Measurements from ENCODE around the gene PNKP.

- TF ChIP-seq ZNF830 (tag by site-specific recombination; IDR thresholded peaks at IDR 0.05; ENCODE audit: low read depth): no peak
- no peak for TF ChIP-seq PATZ1 (tag by site-specific recombination; IDR thresholded peaks at IDR 0.05)
- TF ChIP-seq, protein P1, sequence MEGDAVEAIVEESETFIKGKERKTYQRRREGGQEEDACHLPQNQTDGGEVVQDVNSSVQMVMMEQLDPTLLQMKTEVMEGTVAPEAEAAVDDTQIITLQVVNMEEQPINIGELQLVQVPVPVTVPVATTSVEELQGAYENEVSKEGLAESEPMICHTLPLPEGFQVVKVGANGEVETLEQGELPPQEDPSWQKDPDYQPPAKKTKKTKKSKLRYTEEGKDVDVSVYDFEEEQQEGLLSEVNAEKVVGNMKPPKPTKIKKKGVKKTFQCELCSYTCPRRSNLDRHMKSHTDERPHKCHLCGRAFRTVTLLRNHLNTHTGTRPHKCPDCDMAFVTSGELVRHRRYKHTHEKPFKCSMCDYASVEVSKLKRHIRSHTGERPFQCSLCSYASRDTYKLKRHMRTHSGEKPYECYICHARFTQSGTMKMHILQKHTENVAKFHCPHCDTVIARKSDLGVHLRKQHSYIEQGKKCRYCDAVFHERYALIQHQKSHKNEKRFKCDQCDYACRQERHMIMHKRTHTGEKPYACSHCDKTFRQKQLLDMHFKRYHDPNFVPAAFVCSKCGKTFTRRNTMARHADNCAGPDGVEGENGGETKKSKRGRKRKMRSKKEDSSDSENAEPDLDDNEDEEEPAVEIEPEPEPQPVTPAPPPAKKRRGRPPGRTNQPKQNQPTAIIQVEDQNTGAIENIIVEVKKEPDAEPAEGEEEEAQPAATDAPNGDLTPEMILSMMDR (tag by site-specific recombination; IDR thresholded peaks at IDR 0.05): no peak
- TF ChIP-seq YY1 (tag by site-specific recombination; IDR thresholded peaks at IDR 0.05): no peak
- TF ChIP-seq ZNF274 (IDR thresholded peaks at IDR 0.05; ENCODE audit: low read length): no peak
- TF ChIP-seq ZNF274 (tag by site-specific recombination; IDR thresholded peaks at IDR 0.05; ENCODE audit: borderline replicate concordance): no peak
Observed at GRCh38 chr19:49874503-49875157, 7.3 kb upstream of the PNKP start.

All from HEK293 (cell line).